PFSK-1 (cell line): ENCODE results near the gene LILRB2.

Source experiments
- FOXP2 ChIP-seq: optimal IDR thresholded peaks from 2 replicates; pipeline ENCODE3; 2011; ENCODE audit warnings: borderline replicate concordance, control low read depth, inconsistent platforms; ENCODE audit not compliant: insufficient read depth; ENCODE audit errors: extremely low read length, extremely low read depth
- POLR2AphosphoS5 ChIP-seq: IDR thresholded peaks from 2 replicates; pipeline ENCODE4 v1.6.1; 2012; ENCODE audit warnings: low read depth, mild to moderate bottlenecking, control low read depth, low read length, moderate library complexity
- SIN3A ChIP-seq: IDR thresholded peaks from 2 replicates; pipeline ENCODE4 v1.6.1; 2012; ENCODE audit warnings: mild to moderate bottlenecking, low read length, moderate library complexity, borderline replicate concordance; ENCODE audit not compliant: insufficient read depth
- TAF1 ChIP-seq: IDR thresholded peaks from 2 replicates; pipeline ENCODE4 v1.6.1; 2012; ENCODE audit warnings: low read length, control low read depth, borderline replicate concordance; ENCODE audit not compliant: insufficient read depth
- TF ChIP-seq, protein P1 (sequence below), 2 experiments: IDR thresholded peaks; 2 replicates each; pipeline versions ENCODE4 v1.6.1 to v1.8.0; 2011 to 2012; ENCODE audit warnings: low read depth in 2 of 2, low read length in 2 of 2, control low read depth in 1 of 2, inconsistent platforms in 1 of 2, mild to moderate bottlenecking in 1 of 2, moderate library complexity in 1 of 2; ENCODE audit not compliant: insufficient read depth in 1 of 2

Gene LILRB2

DNA sequence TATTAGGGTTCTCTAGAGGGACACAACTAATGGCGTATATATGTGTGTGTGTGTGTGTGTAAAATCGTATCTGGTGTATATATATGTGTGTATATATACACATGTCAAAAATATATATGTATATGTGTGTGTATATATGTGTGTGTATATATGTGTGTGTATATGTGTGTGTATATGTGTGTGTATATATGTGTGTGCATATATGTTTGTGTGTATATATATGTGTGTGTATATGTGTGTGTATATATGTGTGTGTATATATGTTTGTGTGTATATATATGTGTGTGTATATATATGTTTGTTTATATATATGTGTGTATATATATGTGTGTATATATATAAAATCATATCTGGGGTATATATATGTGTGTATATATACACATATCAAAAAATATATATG, 18.4 kb downstream of the LILRB2 start:
- TF ChIP-seq FOXP2: no peak
- no peak for TF ChIP-seq SIN3A
- TF ChIP-seq, protein P1, sequence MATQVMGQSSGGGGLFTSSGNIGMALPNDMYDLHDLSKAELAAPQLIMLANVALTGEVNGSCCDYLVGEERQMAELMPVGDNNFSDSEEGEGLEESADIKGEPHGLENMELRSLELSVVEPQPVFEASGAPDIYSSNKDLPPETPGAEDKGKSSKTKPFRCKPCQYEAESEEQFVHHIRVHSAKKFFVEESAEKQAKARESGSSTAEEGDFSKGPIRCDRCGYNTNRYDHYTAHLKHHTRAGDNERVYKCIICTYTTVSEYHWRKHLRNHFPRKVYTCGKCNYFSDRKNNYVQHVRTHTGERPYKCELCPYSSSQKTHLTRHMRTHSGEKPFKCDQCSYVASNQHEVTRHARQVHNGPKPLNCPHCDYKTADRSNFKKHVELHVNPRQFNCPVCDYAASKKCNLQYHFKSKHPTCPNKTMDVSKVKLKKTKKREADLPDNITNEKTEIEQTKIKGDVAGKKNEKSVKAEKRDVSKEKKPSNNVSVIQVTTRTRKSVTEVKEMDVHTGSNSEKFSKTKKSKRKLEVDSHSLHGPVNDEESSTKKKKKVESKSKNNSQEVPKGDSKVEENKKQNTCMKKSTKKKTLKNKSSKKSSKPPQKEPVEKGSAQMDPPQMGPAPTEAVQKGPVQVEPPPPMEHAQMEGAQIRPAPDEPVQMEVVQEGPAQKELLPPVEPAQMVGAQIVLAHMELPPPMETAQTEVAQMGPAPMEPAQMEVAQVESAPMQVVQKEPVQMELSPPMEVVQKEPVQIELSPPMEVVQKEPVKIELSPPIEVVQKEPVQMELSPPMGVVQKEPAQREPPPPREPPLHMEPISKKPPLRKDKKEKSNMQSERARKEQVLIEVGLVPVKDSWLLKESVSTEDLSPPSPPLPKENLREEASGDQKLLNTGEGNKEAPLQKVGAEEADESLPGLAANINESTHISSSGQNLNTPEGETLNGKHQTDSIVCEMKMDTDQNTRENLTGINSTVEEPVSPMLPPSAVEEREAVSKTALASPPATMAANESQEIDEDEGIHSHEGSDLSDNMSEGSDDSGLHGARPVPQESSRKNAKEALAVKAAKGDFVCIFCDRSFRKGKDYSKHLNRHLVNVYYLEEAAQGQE (IDR thresholded peaks at IDR 0.05; ENCODE audit: insufficient read depth in 1 of 2, low read depth in 2 of 2, low read length in 2 of 2): no peak
- no peak for TF ChIP-seq POLR2AphosphoS5
- no peak for TF ChIP-seq TAF1

DNA sequence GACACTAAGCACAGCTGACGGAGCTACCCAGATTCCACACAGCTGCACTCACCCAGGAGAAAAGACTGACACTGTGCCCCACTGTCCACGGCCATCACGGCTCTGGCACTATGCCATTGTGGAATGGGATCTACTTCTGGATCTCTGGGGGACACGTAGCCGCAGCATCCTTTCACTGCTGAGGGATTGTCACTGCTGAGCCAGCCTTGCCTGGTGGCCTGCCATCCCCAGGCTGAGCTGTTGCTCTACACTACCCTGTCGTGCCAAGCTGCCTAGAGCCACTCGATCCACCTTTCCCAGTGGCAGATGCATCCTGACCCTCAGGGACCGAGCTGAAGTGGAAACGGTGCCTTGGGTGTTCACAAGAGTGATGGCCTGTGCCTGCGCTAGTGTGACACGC, 18.8 kb downstream of the LILRB2 start:
- TF ChIP-seq SIN3A (no peak), FOXP2 (no peak), POLR2AphosphoS5 (no peak), TAF1 (no peak)
- TF ChIP-seq, protein P1 (IDR thresholded peaks at IDR 0.05; ENCODE audit: insufficient read depth in 1 of 2, low read depth in 2 of 2, low read length in 2 of 2): no peak

DNA sequence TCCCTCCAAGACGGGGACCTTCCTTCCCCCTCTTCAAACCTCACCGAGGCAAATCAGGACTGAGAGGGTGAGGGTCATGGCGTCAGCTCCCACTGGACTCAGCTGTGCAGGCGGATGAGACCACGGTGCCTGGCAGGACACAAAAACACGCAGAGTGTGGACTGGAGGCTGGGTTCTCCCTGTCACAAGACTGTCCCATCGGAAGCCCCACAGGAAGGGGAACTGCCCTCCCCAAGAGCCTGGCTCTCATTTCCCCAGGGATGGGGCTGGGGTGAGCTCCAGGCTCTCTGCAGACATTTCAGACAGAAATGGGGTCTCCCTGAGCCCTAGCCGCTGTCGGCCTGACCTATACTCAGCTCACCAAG, 23.8 kb downstream of the LILRB2 start, which contains the start of gene LILRB5:
LILRB5 (minus strand) TSS at position 158 of the 365 bp plus-strand sequence; CDS start at position 78, 80 bp downstream.
- TF ChIP-seq SIN3A: no peak
- TF ChIP-seq, protein P1 (IDR thresholded peaks at IDR 0.05; ENCODE audit: insufficient read depth in 1 of 2, low read depth in 2 of 2, low read length in 2 of 2): no peak
- no peak for TF ChIP-seq TAF1
- TF ChIP-seq FOXP2: no peak
- TF ChIP-seq POLR2AphosphoS5: no peak

DNA sequence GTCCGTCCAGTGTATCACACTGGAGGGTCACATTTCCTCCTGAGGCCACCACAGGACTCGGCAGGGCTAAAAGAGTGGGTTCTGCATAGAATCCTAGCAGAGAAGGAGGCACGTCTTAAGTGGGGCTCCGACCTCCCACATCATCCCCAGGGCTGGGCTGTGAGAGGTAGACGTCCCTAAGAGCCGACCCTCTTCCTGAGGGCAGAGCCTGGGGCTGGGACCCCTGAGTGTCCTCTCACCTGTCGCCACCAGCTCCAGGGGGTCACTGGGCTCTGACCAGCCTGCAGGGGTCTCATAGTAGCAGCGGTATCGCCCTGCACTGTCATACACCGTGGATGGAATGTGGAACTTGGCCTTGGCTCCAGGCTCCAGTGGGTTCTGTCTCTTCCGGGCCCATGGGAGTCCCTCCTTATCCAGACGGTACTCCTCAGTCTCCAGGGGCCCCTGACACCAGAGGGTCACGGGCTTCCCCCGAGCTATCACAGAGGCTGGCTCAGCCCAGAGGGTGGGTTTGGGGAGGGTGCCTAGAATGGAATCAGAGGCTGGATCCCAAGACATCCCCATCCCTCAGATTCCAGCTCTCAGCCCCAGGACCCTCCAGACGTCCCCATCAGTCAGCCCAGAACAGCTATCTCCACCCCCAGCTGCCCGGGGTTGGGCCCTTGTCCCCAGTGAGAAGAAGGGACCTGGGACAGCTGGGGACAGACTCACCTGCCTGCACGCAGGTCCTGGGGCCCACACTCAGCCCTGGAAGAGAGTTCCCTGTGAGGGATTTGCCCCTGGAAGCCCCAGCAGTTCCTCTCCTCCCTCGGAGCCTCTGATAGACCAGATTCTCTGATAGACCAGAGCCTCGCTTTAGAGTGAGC, 24.4 kb downstream of the LILRB2 start:
- TF ChIP-seq POLR2AphosphoS5: no peak
- TF ChIP-seq SIN3A: no peak
- TF ChIP-seq, protein P1 (IDR thresholded peaks at IDR 0.05; ENCODE audit: insufficient read depth in 1 of 2, low read depth in 2 of 2, low read length in 2 of 2): no peak
- no peak for TF ChIP-seq FOXP2
- no peak for TF ChIP-seq TAF1
